GM23338 (cell line): ENCODE measurements around the gene GNG4. TPM values are rescaled to one million over a fixed set of nuclear protein-coding genes. Genes with fewer than 3 reads are reported as not detected.

ENCODE experiments used
- ATAC-seq: fragments of 200-7000 bp; cut with Tn5 transposase; 3 replicates; pipeline ENCODE4 v1.9.1; 2020
- DNase-seq: peaks from one replicate; pipeline ENCODE4 v3.0.0-alpha.2; 2015; ENCODE audit warnings: low spot score
- H2AFZ ChIP-seq: fragments of 200-600 bp; sonication (generic); 2 replicates; pipeline ENCODE4 v1.8.0; 2016; ENCODE audit warnings: antibody characterized with exemption, mild to moderate bottlenecking, moderate library complexity
- H3F3A ChIP-seq: fragments of 200-600 bp; sonication (generic); replicated peaks from 2 replicates; pipeline ENCODE4 v1.8.0; 2017; ENCODE audit warnings: antibody characterized with exemption, mixed run types, low read depth
- H3K27ac ChIP-seq: fragments of 200-600 bp; sonication (generic); 2 replicates; pipeline ENCODE4 v1.6.1; 2016; ENCODE audit warnings: low read depth
- H3K27me3 ChIP-seq: fragments of 200-600 bp; sonication (generic); 2 replicates; pipeline ENCODE4 v1.8.0; 2016; ENCODE audit warnings: mild to moderate bottlenecking, mixed run types, moderate library complexity; ENCODE audit not compliant: insufficient read depth
- H3K36me3 ChIP-seq: fragments of 200-600 bp; sonication (generic); 2 replicates; pipeline ENCODE4 v1.8.0; 2016; ENCODE audit warnings: mild to moderate bottlenecking; ENCODE audit not compliant: insufficient read depth
- H3K4me1 ChIP-seq: fragments of 200-600 bp; sonication (generic); 2 replicates; pipeline ENCODE4 v1.8.0; 2016; ENCODE audit warnings: mild to moderate bottlenecking, moderate library complexity; ENCODE audit not compliant: insufficient read depth
- H3K4me2 ChIP-seq: fragments of 200-600 bp; sonication (generic); 2 replicates; pipeline ENCODE4 v1.7.1; 2017; ENCODE audit warnings: mixed run types
- H3K4me3 ChIP-seq: fragments of 200-600 bp; sonication (generic); 2 replicates; pipeline ENCODE4 v1.6.1; 2016; ENCODE audit warnings: mixed run types
- H3K79me2 ChIP-seq: fragments of 200-600 bp; sonication (generic); replicated peaks from 2 replicates; pipeline ENCODE4 v1.8.0; 2017; ENCODE audit warnings: mild to moderate bottlenecking; ENCODE audit not compliant: insufficient read depth
- H3K9me2 ChIP-seq: fragments of 200-600 bp; sonication (generic); 2 replicates; pipeline ENCODE4 v1.8.0; 2017; ENCODE audit not compliant: insufficient read depth
- H4K20me1 ChIP-seq: fragments of 200-600 bp; sonication (generic); replicated peaks from 2 replicates; pipeline ENCODE4 v1.8.0; 2017; ENCODE audit warnings: mild to moderate bottlenecking; ENCODE audit not compliant: insufficient read depth
- H3K27ac Mint-ChIP-seq: 2 replicates; pipeline ENCODE4 v1.8.0; 2020; ENCODE audit warnings: inconsistent platforms, mild to moderate bottlenecking, moderate library complexity, mixed read lengths
- H3K27me3 Mint-ChIP-seq: 3 replicates; pipeline ENCODE4 v1.8.0; 2022; ENCODE audit warnings: low read depth, mild to moderate bottlenecking, moderate library complexity, mixed read lengths, inconsistent platforms; ENCODE audit not compliant: insufficient read depth, poor library complexity
- H3K36me3 Mint-ChIP-seq: 3 replicates; pipeline ENCODE4 v1.8.0; 2021; ENCODE audit warnings: low read depth, mild to moderate bottlenecking, inconsistent platforms, moderate library complexity, mixed read lengths
- H3K4me1 Mint-ChIP-seq: 3 replicates; pipeline ENCODE4 v1.8.0; 2020; ENCODE audit warnings: mild to moderate bottlenecking, inconsistent platforms, mixed read lengths
- H3K4me3 Mint-ChIP-seq: 3 replicates; pipeline ENCODE4 v1.8.0; 2021; ENCODE audit warnings: moderate library complexity, mild to moderate bottlenecking, inconsistent platforms, mixed read lengths
- H3K9me3 Mint-ChIP-seq: 3 replicates; pipeline ENCODE4 v1.8.0; 2020; ENCODE audit warnings: moderate library complexity, mild to moderate bottlenecking, inconsistent platforms, mixed read lengths
- CTCF ChIP-seq, 2 experiments: fragments of 200-600 bp in 1 of 2; sonication (generic) in 1 of 2; conservative IDR thresholded peaks; 2 replicates each; pipeline versions ENCODE4 v1.5.1 to v1.6.1; 2016 to 2017; ENCODE audit warnings: antibody characterized with exemption in 2 of 2, low read depth in 2 of 2, mild to moderate bottlenecking in 2 of 2, moderate library complexity in 1 of 2
- JUNB ChIP-seq: IDR thresholded peaks from one replicate; pipeline ENCODE4 v1.6.1; 2016; ENCODE audit warnings: antibody characterized with exemption; ENCODE audit not compliant: unreplicated experiment
- NANOG ChIP-seq: IDR thresholded peaks from 2 replicates; pipeline ENCODE4 v1.6.1; 2016; ENCODE audit warnings: antibody characterized with exemption, borderline replicate concordance
- ZNF331 ChIP-seq: fragments of 250-450 bp; sonication (Bioruptor Pico); IDR thresholded peaks from 2 replicates; pipeline ENCODE4 v1.5.0; 2020; ENCODE audit warnings: low read depth, mild to moderate bottlenecking, moderate library complexity
- ZNF462 ChIP-seq: fragments of 250-450 bp; sonication (Bioruptor Pico); IDR thresholded peaks from 2 replicates; pipeline ENCODE4 v1.5.0; 2020; ENCODE audit warnings: mild to moderate bottlenecking, moderate library complexity
- polyA plus RNA-seq: library from polyadenylated mRNA; unstranded; fragments of >200 nt; fragmentation: Nextera tagmentation; extraction: Ambion mirVana; gene quantifications from 2 replicates; pipeline ENCODE4 v1.2.1, GENCODE V29; 2016
- total RNA-seq: library from RNA; depleted of rRNA; stranded (reverse); fragments of >200 nt; shearing (Covaris generic); gene quantifications from 2 replicates; pipeline ENCODE4 v1.2.3, GENCODE V29; 2014
- TF ChIP-seq, protein P1 (sequence below): IDR thresholded peaks from 2 replicates; pipeline ENCODE4 v1.6.1; 2016; ENCODE audit warnings: antibody characterized with exemption

GNG4 gene
- total and polyA plus RNA-seq, 2 experiments from 2014 or later, result 40.2 to 49.2 TPM

- TF ChIP-seq ZNF462 (no peak), NANOG (no peak)
These were observed 132.6 kb downstream of the GNG4 start (continued) for GRCh38 chr1:235516862-235517446.

DNA sequence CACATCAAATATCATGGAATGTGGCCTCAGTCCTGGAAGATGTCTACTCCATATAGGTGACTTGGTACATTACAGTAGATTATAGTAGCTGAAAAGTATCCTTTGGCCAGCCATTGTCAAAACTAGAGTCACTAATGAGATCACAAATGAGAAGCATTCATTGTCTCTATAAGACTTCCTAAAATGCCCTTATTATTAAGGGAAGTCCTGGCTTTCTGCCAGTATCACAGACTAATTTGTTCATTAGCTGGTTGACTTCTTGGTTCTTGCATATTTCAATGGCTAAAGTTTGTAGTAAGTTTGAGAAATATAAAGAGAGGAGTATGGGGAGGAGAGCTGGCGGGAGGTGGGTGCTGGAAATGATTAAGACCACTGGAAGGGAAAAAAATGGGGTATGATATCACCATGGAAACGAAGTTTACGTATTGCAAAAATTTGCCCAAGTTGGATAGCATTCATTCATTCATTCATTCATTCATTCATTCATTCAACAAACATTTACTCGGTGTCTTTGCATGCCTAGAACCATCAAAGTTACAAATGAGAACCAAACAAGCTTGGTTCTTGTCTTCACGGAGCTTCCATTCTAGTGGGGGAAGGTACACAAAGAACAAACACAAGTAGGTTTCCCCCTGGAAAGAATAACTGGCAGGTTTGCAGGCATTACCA lies 133.6 kb downstream of the GNG4 start:
- no peak for ATAC-seq
- Mint-ChIP-seq H3K27ac (no peak overlapping the region), H3K4me3 (no peak overlapping the region), H3K4me1 (no peaks in the 10 kb centered on the region; the same call in 2 of the 3 replicates), H3K27me3 (peaks cover 2% of the 10 kb centered on the region), H3K9me3 (no peaks in the 10 kb centered on the region), H3K36me3 (no peaks in the 10 kb centered on the region)
- no peak for DNase-seq
- Histone ChIP-seq H3K9me2 (no peaks in the 10 kb centered on the region), H3K27ac (no peak overlapping the region), H4K20me1 (no peaks in the 10 kb centered on the region), H2AFZ (no peak overlapping the region), H3F3A (no peaks in the 10 kb centered on the region), H3K79me2 (no peaks in the 10 kb centered on the region), H3K4me1 (no peaks in the 10 kb centered on the region), H3K27me3 (no peaks in the 10 kb centered on the region), H3K36me3 (no peaks in the 10 kb centered on the region), H3K4me3 (no peak overlapping the region), H3K4me2 (no peak overlapping the region)
- TF ChIP-seq CTCF (conservative IDR thresholded peaks at IDR 0.05; ENCODE audit: low read depth in 2 of 2) (no peak), JUNB (no peak), ZNF331 (CRISPR knock-in tag) (no peak)
- TF ChIP-seq, protein P1, sequence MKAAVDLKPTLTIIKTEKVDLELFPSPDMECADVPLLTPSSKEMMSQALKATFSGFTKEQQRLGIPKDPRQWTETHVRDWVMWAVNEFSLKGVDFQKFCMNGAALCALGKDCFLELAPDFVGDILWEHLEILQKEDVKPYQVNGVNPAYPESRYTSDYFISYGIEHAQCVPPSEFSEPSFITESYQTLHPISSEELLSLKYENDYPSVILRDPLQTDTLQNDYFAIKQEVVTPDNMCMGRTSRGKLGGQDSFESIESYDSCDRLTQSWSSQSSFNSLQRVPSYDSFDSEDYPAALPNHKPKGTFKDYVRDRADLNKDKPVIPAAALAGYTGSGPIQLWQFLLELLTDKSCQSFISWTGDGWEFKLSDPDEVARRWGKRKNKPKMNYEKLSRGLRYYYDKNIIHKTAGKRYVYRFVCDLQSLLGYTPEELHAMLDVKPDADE, result no peak
